Stimulated activated CD4-positive, alpha-beta T cell treated with anti-CD3 and anti-CD28 coated beads, Interleukin-1b, Interleukin-23, amount 100 ng/mL, for 48 hours (primary cell): ENCODE results near the gene DDX20.
"Not testable (repeated sequence)": the region's sequence is repeated elsewhere in the genome, so short reads cannot be mapped to it uniquely, and the experiment has no call there.

Experiments used
- DNase-seq: peaks from one replicate; pipeline ENCODE4 v3.0.0-alpha.2; 2020

Gene DDX20

GRCh38 chr1:111793923-111794322 is 38.2 kb downstream of the DDX20 start:
- DNase-seq: no peak

DNA sequence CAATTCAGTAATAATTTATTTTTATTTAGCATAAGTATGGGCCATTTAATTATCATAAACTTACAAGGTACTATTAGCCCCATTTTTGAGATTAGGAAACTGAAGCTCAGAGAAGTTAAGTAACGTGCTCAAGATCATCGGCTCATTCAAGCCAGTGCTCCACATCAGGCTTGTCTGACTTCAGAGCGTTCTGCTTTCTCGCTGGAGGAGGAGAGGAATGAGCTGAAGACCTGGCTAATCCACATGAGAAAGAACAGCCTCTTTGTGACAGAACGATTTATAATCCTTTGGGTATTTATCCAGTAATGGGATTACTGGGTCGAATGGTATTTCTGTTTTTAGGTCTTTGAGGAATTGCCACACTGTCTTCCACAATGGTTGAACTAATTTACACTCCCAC is 39.7 kb downstream of the DDX20 start:
- no peak for DNase-seq

GRCh38 chr1:111798580-111798979 is 42.9 kb downstream of the DDX20 start:
- no peak for DNase-seq

GRCh38 chr1:111799722-111800121 is 44.0 kb downstream of the DDX20 start:
- DNase-seq: not testable (repeated sequence)

DNA sequence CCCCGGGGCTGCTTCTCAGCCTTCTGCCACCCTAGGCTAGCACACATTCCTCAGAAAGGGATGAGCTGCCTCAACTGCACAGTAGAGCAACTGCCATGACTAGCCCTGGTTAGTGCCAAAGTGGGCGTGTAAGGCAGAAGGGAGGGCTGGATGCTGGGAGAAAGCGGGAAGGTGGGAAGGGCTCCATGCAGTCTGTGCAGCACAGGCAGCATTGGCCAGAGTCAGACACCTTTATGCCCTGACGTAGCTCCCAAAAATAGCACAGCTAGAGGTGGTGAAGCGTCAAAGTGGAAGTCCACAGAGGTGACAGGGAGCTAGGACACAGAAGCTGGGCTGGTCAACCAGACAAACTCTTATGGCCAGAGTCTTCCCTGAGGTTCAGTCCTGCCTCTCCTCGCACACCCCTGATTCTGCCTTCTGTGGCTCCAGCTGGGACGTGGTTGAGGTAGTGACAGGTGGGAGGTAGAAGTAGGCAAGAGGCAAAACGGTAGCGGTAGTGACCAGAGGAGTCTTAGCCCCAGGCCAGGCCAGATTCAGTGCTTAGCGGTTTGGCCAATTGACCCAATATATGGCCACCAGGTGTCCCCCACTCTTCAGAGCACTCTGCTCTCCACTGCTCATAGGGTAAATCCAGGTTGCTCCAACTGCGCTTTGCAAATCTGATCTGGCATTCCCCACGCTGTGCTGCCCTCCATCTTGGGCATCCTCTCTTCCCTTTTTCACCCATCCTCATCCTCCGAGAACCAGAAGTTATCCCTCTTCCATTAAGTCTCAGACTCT is 45.6 kb downstream of the DDX20 start:
- DNase-seq: no peak

- no peak for DNase-seq
These were observed 46.4 kb downstream of the DDX20 start for GRCh38 chr1:111802110-111802509.

GRCh38 chr1:111802984-111803383 is 47.3 kb downstream of the DDX20 start:
- DNase-seq: no peak

DNA sequence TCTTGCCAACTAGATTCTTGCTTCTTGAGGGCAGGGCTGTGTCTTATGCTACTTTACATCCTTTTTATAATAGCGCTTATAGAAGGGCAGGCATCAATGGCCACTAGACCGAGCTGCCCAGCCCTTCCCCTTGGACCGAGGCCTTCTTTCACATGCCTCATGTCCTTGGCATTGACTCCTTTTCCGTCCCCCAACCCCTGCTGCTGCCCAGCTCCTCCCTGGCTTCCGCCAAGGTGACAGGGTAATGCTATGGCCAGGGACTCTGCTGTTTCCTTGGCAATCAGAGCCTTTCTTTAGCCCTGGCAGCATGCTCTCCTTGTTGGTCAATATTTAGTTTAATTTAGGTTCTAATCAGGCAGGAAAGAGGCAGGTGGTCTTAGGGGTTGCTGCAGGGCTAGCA is 48.2 kb downstream of the DDX20 start:
- no peak for DNase-seq

DNA sequence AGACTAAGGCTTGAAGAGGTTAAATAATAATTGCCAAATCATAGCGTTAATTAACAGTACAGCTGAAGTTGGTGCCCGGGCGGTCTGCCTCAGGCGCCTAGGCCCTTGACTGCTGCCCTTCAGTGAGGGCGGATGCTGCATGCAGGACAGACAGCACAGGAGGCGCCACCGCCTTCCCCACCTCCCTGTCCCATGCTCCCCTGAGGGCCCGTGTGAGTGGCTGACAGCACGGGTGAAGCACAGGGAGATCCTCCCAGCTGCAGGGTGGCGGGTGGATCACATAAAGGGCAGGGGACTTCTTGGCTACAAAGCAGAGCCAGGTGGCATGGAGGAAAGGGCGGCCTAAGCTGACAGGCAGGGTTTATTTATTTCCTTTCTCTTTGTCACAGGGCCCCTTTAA is 49.1 kb downstream of the DDX20 start:
- no peak for DNase-seq

DNA sequence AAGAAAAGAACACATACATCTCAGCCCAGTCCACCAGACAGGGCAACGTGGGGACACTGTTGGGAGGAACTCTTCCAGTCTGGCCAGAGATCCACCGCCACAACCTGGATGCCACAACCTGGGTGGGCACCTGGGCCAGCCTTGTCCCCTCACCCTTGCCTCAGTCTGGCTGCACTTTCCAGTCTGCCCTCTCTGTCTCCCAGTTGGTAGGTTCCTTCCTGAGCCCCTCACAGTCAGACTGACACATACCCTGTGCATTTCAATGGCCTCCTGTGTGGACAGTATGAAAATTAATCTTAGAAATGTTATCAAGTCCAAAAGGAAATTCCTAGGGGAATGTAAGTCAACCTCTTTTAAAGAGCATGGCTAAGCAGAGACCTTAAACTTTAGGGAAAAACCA is 49.5 kb downstream of the DDX20 start:
- DNase-seq: no peak

DNA sequence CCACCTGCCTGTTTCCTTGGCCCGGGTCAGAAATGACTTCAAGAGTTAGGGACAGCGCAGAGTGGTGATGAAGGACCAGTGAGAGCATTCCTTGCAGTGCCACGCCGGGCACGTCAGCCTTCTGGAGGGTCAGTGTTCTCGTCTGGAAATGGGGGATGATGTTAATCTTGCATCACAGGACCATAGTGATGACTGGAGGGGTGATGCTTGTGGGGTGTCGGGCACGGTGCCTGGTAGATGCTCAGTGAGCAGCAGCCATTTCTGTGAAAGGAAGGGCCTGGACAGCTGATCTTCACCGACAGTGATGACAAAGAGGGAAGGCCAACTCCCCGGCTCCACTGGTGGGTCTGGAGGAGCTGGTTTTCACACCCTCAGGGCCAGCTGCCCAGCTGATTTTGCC is 56.2 kb downstream of the DDX20 start:
- DNase-seq: no peak

DNA sequence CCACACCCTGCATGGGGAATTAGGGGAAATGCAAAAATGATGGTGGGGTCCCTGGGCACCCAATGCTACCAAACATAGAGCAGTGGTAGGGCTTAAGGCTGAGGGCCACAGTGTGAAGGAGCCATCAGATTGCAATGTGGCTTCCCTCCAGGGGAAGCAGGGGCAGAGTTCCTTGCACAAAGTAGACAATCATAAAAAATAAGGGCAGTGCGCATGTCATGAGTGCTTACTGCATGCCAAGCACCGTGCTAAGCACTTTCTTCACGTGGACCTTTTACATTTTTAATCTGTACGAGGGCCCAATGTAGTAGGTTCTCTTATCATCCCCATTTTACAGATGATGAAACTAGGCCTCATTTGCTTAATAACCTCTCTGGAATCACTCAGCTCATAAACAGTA is 56.6 kb downstream of the DDX20 start:
- DNase-seq: no peak

DNA sequence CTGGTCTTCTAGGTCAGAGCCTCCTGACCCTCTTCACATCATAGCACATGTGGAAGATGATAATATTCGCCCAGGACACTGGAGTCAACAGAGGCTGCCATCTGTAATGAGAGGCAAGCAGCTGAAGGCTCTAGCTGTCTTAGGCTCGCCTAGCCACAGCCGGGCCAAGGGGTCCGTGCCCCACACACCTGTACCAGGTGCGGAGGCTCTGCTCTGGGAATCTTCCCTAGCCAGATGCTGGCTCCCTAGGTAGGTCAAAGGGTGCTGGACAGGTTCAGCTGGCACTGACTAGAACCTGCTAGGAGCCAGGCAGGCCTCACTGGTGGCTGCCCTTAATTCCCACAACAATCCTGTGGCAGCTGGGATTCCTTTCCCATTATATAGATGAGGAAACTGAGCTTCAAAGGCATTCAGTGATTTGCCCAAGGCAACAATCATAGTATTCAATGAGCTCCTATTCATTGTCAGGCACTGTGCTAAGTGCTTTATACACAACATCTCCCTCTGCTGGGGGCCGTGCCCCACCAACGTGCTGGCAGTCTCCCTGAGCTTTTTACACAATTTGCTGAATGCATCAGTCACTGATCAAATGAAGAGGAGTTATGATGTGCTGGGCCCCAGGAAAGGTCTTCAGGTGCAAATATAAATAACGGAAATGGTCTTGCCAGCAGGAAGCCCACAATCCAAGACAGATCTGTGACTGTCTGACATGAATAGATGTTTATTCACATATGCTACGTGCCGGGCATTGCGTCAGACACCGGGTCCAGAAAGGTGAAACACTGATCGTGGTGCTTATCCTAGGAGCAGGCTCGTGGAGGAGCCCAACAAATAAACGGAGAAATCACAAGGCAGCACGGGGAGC is 58.0 kb downstream of the DDX20 start:
- no peak for DNase-seq

- DNase-seq: no peak
These were observed 58.6 kb downstream of the DDX20 start for GRCh38 chr1:111814305-111814628.

DNA sequence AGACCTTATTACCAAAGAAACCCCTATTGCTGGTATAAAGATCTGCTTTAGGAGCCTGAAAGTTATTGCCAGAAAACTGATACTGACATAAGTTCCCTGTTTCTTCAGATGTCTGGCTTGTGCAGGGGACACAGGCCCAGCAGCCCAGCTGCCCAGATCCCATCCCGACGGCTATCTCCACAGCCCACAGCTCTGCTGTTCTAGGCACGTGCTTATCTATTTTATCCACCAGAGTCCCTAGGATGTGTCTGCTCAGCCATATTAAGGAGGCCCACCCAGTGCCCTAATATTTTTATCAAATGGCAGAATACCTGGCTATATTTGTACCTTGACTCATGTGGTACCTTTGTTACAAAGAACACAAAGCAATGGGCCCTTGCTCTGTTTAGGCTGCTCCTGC is 58.9 kb downstream of the DDX20 start:
- no peak for DNase-seq
